Glutamatergic neuron (in vitro differentiated cells): Measurements from ENCODE around the gene CLSTN2. TPM values are rescaled to one million over a fixed set of nuclear protein-coding genes. Genes with fewer than 3 reads are reported as not detected.

Experiments used
- DNase-seq: peaks from one replicate; pipeline ENCODE4 v3.0.0; 2022
- H3K27ac Mint-ChIP-seq: one replicate; pipeline ENCODE4 v1.8.0; 2020; ENCODE audit warnings: mild to moderate bottlenecking, mixed read lengths, inconsistent platforms; ENCODE audit not compliant: unreplicated experiment
- H3K27me3 Mint-ChIP-seq: one replicate; pipeline ENCODE4 v1.8.0; 2020; ENCODE audit warnings: mild to moderate bottlenecking, moderate library complexity, mixed read lengths, inconsistent platforms; ENCODE audit not compliant: unreplicated experiment
- H3K36me3 Mint-ChIP-seq: one replicate; pipeline ENCODE4 v1.8.0; 2020; ENCODE audit warnings: mild to moderate bottlenecking, mixed read lengths, inconsistent platforms; ENCODE audit not compliant: unreplicated experiment
- H3K4me1 Mint-ChIP-seq: one replicate; pipeline ENCODE4 v1.8.0; 2020; ENCODE audit warnings: mild to moderate bottlenecking, low read depth, mixed read lengths, inconsistent platforms; ENCODE audit not compliant: unreplicated experiment
- H3K4me3 Mint-ChIP-seq: one replicate; pipeline ENCODE4 v1.8.0; 2020; ENCODE audit warnings: mild to moderate bottlenecking, mixed read lengths, inconsistent platforms; ENCODE audit not compliant: unreplicated experiment
- H3K9me3 Mint-ChIP-seq: one replicate; pipeline ENCODE4 v1.8.0; 2020; ENCODE audit warnings: mild to moderate bottlenecking, moderate library complexity, mixed read lengths, inconsistent platforms; ENCODE audit not compliant: unreplicated experiment
- total RNA-seq: library from RNA; stranded (reverse); fragmentation: NEBNext Ultra II Directional; extraction: Animal tissue kit (Norgen Biotek cat#: 25700); gene quantifications from one replicate; pipeline ENCODE4 v1.2.1, GENCODE V29; 2021; ENCODE audit not compliant: unreplicated experiment
- TF ChIP-seq, protein P1 (sequence below): fragments of 200-600 bp; sonication (generic); IDR thresholded peaks from one replicate; pipeline ENCODE4 v1.5.0; 2021; ENCODE audit not compliant: partially characterized antibody, unreplicated experiment

Gene CLSTN2
- total RNA-seq, 1 donor from 2014 or later, result 3.1 TPM

DNA sequence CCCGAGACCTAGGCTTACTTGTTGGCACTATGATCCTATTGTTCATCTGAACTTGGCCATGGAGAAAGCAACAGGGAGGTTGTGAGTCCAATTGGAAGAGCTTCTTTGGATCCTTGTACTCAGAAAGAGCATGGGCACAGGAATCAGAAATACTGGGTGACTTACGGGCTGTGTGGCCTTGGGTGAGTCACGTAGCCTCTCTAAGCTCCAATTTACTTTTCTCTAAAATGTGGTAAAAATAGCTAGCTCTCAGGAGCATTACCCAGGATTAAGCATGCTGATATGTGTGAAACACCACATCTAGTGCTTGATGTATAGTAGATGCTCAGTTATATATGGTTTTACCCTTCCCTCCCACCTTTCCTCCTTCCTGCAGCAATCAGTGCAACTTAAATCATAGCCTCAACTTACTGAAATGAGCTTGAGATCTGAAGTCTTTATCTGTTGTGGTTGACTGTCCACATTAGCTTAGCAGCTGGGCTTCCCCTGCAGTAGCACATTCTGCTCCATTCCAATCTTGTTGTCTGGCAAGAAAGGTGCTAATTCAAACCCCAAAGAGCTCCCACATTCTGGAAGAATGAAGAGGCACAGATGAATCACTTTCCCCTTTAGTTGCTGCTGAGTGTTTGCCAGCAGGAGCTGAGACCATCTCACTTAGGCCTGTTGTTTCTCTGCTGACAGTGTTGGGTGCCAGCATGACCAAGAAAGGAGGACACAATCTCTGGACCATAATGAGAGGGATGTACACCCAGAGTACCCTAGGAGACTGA, 443.8 kb downstream of the CLSTN2 start:
- H3K27me3 Mint-ChIP-seq, result no peaks in the 10 kb centered on the region
- H3K36me3 Mint-ChIP-seq, result no peaks in the 10 kb centered on the region
- H3K4me3 Mint-ChIP-seq, result no peak overlapping the region
- TF ChIP-seq, protein P1, sequence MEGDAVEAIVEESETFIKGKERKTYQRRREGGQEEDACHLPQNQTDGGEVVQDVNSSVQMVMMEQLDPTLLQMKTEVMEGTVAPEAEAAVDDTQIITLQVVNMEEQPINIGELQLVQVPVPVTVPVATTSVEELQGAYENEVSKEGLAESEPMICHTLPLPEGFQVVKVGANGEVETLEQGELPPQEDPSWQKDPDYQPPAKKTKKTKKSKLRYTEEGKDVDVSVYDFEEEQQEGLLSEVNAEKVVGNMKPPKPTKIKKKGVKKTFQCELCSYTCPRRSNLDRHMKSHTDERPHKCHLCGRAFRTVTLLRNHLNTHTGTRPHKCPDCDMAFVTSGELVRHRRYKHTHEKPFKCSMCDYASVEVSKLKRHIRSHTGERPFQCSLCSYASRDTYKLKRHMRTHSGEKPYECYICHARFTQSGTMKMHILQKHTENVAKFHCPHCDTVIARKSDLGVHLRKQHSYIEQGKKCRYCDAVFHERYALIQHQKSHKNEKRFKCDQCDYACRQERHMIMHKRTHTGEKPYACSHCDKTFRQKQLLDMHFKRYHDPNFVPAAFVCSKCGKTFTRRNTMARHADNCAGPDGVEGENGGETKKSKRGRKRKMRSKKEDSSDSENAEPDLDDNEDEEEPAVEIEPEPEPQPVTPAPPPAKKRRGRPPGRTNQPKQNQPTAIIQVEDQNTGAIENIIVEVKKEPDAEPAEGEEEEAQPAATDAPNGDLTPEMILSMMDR, result no peak
- no peaks in the 10 kb centered on the region for H3K4me1 Mint-ChIP-seq
- H3K9me3 Mint-ChIP-seq, result no peaks in the 10 kb centered on the region
- no peak for DNase-seq
- no peak overlapping the region for H3K27ac Mint-ChIP-seq

DNA sequence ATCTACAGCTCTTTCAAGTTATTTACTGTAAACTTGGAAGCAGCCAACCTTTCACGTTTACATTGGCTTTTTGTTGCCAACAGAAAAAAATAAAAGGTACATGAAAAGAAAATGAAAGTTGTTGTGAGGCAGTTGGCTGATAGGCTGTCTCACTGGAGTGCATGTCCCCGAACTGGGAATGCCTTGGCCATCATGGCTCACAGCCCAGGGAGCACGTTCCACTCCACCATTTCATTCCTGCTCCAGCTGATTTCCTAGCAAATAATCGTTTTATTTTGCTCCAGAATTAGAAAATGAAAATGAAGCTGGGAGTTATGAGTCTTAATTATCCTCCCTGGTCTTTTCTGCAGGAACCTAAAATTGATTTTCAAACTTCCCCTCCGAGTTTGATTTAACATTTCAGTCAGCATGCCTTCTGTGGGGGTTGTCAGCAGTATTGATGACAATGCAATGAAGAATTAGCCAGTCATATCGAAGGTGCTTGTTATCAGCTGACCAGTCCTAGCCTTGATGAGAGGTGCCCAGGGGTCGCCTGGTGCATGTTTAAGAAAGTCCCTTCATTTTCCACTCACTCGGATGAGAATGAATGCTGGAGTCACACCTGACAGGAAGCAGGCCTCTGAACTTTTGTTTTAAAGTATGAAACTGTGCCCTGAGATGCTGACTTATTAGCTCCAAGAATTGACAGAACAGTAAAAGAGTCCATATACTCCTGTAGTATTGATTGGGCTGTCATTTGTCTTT, 449.2 kb downstream of the CLSTN2 start:
- TF ChIP-seq, protein P1, result no peak
- Mint-ChIP-seq H3K4me3 (no peak overlapping the region), H3K4me1 (peaks cover 4% of the 10 kb centered on the region), H3K27ac (no peak overlapping the region), H3K9me3 (peaks cover 2% of the 10 kb centered on the region), H3K27me3 (no peaks in the 10 kb centered on the region), H3K36me3 (no peaks in the 10 kb centered on the region)
- no peak for DNase-seq

DNA sequence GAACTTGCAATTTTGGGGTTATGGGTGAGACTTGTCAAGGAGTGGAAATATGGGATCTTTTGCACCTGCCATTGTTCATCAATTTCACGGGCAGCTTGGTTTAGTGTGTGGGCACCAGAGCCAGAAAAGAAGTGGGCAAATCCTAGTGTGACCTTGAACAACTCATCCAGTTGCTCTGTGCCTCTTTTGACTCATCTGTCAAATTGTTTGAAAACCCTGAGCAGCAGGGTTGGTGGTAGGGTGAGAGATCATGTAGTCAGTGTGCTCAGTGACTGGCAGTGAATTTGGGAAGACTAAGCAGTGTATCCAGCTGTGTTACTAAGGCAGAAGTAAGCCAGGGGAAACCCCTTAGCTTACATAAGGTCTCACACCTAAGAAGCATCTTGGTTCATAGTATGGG, 449.9 kb downstream of the CLSTN2 start:
- no peak for DNase-seq
- Mint-ChIP-seq H3K4me3 (no peak overlapping the region), H3K9me3 (peaks cover 3% of the 10 kb centered on the region), H3K4me1 (peaks cover 4% of the 10 kb centered on the region), H3K27ac (no peak overlapping the region), H3K27me3 (no peaks in the 10 kb centered on the region), H3K36me3 (no peaks in the 10 kb centered on the region)
- TF ChIP-seq, protein P1, result no peak

DNA sequence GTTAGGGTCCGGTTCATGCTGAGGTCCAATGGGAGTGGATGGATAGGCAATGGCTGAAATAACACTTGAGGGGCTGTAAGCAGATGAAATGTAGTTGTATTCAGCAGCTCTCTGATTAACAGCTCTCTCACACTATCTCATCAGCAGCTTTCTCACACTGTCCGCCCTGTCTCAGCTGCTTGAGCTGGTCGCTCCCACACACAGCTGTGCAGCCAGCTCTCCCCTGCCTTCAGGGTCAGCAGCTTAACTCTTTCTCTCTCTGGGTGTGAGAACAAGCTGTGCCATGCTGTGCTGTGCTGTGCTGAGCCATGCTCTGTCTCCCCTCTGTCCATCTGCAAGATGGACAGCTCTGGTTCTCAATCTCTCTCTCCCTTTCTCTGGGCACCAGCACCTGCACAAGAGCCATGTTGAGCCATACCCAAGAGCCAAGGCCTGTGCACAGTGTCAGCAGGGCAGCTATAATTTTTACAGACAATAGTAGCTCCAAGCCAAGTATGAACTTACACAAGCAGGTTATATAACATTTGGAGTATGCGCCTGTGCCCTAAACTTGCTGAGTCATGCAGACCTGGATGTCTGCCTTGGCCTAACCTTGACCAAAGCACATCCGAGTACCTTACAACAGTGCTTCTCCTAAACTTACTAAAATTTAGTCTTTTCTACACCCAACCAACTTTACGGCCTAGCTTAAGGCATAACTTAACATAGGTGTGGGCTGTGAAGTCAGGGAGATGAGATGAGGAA, 451.5 kb downstream of the CLSTN2 start:
- no peaks in the 10 kb centered on the region for H3K27me3 Mint-ChIP-seq
- TF ChIP-seq, protein P1, result no peak
- no peaks in the 10 kb centered on the region for H3K36me3 Mint-ChIP-seq
- no peak overlapping the region for H3K27ac Mint-ChIP-seq
- DNase-seq, result peak; percentile 24
- no peak overlapping the region for H3K4me3 Mint-ChIP-seq
- peaks cover 4% of the 10 kb centered on the region for H3K4me1 Mint-ChIP-seq
- peaks cover 3% of the 10 kb centered on the region for H3K9me3 Mint-ChIP-seq

DNA sequence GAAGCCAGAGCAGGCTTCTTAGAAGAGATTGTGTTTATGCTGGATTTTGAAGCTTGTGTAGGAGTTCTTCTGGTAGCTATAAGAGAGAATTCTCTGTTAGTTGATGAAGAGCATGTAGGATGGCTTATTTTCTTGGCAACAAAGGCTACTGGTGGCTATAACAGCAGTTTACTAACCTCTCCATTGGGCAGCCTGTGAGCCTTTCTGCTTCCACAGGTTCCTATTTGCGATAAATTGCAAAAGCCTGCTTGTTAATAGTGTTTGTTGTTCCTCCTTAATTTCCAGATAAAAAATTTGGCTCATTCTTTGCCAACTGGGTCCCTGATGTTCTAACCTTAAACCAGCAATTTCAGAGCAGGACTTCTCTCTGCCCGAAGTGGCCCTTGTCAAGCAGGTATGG, 452.3 kb downstream of the CLSTN2 start:
- TF ChIP-seq, protein P1, result no peak
- H3K4me1 Mint-ChIP-seq, result peaks cover 4% of the 10 kb centered on the region
- H3K9me3 Mint-ChIP-seq, result peaks cover 3% of the 10 kb centered on the region
- no peak overlapping the region for H3K27ac Mint-ChIP-seq
- H3K27me3 Mint-ChIP-seq, result no peaks in the 10 kb centered on the region
- no peaks in the 10 kb centered on the region for H3K36me3 Mint-ChIP-seq
- H3K4me3 Mint-ChIP-seq, result no peak overlapping the region
- DNase-seq, result no peak
